A204.1 (cell line): Measurements from ENCODE around the gene MAP7D2.
A peak's percentile ranks its signal among the peaks of the same experiment; 100 is the strongest.
"Not testable (repeated sequence)": the region's sequence is repeated elsewhere in the genome, so short reads cannot be mapped to it uniquely, and the experiment has no call there.

Experiments used
- FAIRE-seq: peaks from 2 replicates; lab custom pipeline; 2012; peaks lifted over from hg19 to GRCh38; lab: Jason Lieb, UNC

Gene MAP7D2

GRCh38 chrX:20116577-20117240, at the start of gene MAP7D2:
TSS of gene MAP7D2 (minus strand) at chrX:20116907. CDS start at chrX:20116879, 28 bp downstream.
- no peak for FAIRE-seq

DNA sequence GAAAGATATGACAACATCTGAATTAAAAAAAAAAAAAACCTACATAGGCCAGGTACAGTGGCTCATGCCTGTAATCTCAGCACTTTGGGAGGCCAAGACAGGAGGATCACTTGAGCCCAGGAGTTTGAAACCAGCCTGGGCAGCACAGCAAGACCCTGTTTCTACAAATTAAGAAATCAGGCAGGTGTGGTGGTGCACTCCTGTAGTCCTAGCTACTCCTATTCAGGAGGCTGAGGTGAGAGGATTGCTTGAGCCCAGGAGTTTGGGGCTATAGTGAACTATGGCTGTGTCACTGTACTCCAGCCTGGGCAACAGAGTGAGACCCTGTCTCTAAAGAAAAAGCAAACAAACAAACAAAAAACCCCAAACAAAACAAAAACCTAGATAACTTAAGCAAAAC, 45.8 kb upstream of the MAP7D2 start:
- FAIRE-seq = not testable (repeated sequence)

DNA sequence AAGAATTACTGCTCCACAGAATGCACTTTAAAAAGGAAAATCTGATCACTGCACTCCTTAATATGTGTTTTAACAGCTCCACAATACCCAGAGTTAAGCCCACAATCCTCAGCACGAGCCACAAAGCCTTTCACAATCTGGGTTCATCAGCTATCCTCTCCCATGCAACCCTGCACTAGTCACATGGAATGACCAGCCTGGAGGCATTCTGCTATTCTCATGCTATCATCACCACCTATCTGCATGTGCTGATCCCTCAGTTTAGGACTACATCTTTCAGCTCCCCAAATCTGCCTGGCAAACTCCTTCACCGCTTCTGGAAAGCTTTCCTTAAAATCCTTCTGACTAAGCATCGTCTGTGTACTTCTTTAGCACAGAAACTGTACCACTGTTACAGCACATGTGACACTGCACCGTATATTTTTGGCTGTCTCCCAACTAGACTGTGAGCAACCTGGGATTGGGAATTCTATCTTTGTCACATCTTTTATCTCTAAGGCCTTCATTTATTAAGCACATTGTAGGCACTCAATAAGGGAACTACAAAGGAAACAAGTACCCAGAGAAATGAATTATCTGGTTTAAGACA, 43.2 kb upstream of the MAP7D2 start:
- FAIRE-seq = no peak

GRCh38 chrX:20151689-20152088, 35.0 kb upstream of the MAP7D2 start:
- FAIRE-seq = no peak

DNA sequence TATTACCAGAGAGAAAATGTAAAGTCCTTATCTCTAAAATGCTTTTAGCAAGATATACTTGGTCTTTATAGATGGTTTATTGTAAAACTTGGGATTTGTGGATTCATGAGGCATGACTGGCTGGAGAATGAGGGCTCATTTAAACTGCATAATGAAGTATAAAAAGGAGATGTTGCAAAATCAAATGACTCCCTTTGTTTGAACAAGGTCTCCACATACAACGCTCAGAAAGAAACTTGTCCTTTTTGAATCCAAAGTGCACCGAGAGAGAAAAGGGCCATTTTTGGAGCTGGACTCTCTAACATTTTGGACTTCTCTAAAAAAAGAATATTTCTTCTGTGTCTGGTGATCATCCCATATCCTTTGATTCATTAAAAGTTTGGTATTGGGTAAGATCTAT, 32.6 kb upstream of the MAP7D2 start:
- no peak for FAIRE-seq

GRCh38 chrX:20147561-20147960, 30.9 kb upstream of the MAP7D2 start:
- FAIRE-seq = no peak

DNA sequence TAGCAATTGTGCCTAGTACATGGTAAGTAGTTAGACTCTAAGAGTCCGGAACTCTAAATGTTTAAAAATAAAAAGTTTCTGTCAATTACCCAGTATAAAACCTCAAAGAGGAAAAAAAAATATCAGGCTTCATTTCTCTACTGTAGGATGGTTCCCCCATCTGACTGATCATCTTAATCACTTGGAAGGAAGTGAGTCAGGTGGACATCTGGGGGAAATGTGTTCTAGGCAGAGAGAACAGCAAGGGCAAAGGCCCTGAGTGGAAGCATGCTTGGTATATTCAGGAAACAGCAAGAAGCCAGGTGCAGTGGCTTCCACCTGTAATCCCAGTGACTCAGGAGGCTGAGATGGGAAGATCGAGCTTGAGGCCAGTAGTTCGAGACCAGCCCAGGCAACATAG, 27.8 kb upstream of the MAP7D2 start:
- no peak for FAIRE-seq

GRCh38 chrX:20143561-20143960, 26.9 kb upstream of the MAP7D2 start:
- no peak for FAIRE-seq

DNA sequence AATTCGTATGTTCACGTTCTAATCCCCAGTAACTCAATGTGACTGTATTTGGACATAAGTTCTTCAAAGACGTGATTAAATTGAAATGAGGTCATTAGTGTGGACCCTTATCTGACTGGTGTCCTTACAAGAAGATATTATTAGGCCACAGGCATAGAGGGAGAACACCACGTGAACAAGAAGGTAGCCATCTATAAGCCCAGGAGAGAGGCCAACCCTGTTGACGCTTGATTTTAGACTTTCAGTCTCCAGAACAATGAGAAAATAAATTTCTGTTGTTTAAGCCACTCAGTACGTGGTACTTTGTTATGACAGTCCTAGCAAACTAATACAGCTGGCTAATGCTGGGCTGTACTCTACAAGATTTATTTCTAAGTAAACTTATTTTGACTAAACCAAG, 26.4 kb upstream of the MAP7D2 start:
- no peak for FAIRE-seq

DNA sequence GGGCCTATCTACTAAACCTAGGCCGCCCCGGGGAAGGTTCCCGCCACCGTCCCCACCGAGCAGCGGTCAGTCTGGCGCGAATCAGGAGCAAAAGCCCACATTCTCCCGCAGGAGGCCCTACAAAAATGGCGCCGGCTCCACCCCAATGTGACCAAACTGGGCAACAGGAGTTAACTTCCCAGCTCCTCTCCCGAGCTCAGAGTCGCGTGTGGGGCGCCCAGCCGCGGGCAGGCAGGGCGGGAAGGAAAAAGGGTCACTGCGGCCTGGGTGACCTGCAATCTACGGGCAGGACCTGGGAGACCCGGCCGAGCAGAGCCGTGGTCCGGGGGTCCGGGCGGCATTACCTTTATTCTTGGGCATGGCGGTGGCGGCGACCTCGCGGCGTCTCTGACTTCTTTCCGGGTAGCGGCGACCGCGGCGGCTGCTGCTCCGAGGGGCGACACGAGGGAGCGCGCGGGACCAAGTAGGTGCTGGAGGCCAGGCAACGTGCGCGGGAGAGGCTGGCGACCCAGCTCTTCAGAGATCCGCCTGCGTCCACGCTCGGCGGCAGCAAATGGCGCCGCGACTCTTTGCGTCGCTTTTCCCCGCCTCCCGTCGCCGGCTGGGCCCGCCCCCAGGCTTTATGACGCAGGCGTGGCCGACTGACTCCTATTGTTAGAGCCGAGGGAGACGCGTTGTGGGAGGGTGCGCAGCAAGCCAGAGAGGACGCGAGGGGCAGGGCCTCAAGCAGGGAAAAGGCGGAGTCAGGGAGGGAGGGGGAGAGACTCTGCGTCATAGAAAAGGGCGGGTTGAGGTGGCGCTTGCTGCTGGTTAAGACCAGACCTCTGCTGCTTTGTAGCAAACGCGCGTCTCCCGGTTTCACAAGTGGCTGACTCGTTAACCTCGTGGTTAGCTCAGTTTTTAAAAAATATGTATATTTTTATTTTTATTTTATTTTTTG, 24.8 kb upstream of the MAP7D2 start, which contains the start of gene EIF1AX:
Gene EIF1AX, minus strand, starts transcription at position 558 of the 940 bp plus-strand sequence. Its CDS starts 198 bp downstream, at position 360.
- FAIRE-seq = peak; percentile 98

- FAIRE-seq = no peak
Observed at GRCh38 chrX:20140420-20140819, 23.7 kb upstream of the MAP7D2 start.

GRCh38 chrX:20139966-20140365, 23.3 kb upstream of the MAP7D2 start:
- FAIRE-seq = no peak

- FAIRE-seq = no peak
Observed at GRCh38 chrX:20135944-20136343, 19.2 kb upstream of the MAP7D2 start.

DNA sequence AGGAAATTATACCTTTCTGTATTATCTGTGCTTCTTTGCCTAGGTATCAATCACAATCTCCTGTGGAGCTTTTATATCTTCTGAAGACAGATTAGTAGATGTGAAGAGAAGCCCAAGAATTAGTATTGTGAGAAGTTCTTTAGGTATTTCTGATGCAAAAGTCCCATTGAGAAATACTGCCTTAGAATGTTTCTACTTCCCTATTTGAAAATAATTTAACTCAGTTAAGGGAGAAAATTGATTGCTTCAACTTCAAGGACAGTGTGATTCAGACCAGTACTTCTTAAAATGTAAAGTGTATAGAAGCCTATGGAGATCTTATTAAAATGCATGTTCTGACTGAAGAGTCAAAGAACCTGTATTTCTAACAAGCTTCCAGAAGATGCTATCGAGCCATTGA, 16.0 kb upstream of the MAP7D2 start:
- no peak for FAIRE-seq

DNA sequence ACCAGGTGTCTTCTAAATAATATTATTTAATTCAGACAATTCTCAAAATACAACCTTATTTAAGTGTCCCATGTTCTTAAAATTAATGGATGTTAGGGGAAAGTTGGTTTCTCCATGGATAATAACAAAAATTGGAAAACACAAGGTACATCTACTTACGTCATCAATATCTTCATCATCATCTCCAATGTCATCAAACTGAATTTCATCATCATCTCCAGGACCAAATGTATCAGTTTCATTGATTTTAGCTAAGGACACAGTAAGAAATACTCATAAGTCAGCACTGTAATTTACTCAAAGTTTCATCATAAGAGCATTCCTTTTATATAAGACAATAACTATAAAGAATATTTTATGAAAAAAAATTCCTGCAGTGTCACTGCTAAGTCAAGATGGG, 13.7 kb upstream of the MAP7D2 start:
- no peak for FAIRE-seq

DNA sequence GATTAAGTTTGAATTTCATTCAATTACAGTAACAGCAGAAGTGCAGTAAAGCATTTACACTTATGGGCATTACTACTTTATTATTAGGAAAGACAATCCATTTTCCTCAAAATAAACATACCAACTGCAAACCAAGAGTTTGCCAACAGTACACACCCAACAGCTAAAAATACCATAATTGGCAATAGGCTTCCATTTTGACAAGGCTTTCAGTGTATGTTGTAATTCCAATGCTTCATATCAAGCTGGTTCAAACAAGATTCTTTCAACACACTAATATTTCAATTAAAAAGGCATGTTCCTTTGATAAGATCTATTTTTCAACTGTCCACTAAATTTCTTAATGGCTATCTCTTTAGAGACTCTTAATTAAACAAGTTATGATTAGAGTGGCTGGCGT, 12.8 kb upstream of the MAP7D2 start:
- no peak for FAIRE-seq

DNA sequence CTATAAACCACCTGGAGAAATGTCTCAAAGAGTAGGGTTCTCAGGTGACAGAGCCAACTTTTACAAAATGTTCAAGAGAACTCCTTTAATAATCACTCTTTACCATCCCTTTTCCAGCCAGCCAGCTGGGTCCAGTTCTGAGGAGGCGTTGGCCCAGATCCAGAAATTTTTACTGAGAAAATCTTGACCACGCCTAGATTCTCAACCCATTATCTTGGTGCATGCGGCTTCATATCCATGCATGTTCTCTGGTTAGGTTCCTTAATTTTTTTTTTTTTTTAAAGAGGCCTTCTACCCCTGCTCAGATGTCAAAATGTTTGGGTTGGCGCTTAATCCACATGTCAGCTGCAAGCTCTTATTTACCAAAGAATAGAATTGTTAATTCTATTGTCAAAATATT, 12.0 kb upstream of the MAP7D2 start:
- no peak for FAIRE-seq

GRCh38 chrX:20127440-20127839, 10.7 kb upstream of the MAP7D2 start:
- FAIRE-seq = peak; percentile 100

GRCh38 chrX:20126833-20127232, 10.1 kb upstream of the MAP7D2 start:
- not testable (repeated sequence) for FAIRE-seq

DNA sequence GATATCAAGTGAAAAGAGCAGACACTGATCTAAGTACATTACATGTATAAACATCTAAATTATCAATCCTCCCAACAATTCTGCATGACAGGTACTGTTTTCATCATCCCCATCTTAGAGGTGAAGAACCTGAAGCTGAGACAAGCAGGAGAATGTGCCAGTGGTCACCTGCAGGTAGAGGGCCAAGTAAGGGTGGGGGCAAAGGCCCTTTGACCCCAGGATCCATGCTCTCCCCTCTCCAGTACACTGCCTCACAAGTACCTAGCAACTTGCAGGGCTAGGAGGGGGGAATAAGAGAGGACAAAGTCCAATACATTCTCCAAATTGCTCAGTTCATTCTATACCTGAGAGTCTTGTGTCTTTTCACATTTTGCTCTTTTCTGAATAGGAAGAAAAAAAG, 8.3 kb upstream of the MAP7D2 start:
- FAIRE-seq = no peak

- no peak for FAIRE-seq
Observed at GRCh38 chrX:20118065-20118824, 1.5 kb upstream of the MAP7D2 start.

DNA sequence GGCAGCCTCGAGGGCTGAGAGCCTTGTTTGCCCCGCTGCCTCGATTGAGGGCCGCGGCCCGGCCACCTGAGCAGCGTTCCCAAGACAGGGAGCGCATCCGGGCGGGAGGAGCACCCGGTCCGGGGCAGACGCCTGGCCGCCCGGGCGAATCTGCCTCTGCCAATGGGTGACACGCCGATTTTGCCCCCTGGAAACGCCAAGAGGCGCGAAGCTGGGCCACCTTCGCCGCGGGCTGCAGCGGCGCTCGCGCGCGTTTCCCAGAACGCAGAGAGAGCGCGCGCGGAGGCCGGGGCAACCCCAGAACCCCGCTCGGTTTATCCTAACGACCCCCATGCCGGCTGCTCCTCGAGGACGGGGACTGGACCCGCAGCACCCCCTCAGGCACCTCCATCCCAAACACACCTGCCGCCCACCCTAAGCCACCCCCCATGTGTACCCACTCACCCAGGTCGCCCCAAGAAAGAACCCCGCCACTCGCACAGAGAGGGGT, 575 bp downstream of the MAP7D2 start:
- FAIRE-seq = no peak
